Fibroblast of pulmonary artery (primary cell): Measurements from ENCODE around the gene ETFA.

Experiments used
- DNase-seq: peaks from one replicate; pipeline ENCODE4 v3.0.0-alpha.2; 2010; ENCODE audit warnings: low read depth
- H3K4me3 ChIP-seq: replicated peaks from 2 replicates; pipeline ENCODE4 v1.5.1; 2011; ENCODE audit warnings: low read depth, mild to moderate bottlenecking, control low read depth, low read length, moderate library complexity
- TF ChIP-seq, protein P1 (sequence below): IDR thresholded peaks from 2 replicates; pipeline ENCODE4 v1.5.1; 2011; ENCODE audit warnings: mild to moderate bottlenecking, control low read depth, low read length, inconsistent platforms; ENCODE audit errors: missing control alignments

The ETFA gene

DNA sequence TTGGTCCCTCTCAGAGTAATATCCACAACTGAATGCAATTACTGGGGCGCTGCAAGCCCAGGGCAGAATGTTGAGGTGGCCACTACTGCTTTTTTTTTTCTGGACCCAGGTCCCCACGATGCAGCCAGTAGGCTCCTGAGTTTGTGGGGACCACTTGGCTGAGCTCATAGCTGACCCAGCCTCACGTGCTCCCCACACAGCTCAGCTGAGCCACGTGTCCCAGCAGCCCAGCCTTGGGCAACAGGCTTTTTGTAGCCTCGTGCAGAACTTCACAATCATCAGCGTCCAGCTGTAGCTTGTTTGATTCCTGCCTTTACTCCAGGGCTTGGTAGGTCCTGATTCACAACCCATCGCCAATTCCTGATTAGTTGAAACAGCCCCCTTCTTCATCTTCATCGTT is 117.3 kb downstream of the ETFA start:
- no peak overlapping the region for H3K4me3 ChIP-seq
- no peak for DNase-seq
- TF ChIP-seq, protein P1, sequence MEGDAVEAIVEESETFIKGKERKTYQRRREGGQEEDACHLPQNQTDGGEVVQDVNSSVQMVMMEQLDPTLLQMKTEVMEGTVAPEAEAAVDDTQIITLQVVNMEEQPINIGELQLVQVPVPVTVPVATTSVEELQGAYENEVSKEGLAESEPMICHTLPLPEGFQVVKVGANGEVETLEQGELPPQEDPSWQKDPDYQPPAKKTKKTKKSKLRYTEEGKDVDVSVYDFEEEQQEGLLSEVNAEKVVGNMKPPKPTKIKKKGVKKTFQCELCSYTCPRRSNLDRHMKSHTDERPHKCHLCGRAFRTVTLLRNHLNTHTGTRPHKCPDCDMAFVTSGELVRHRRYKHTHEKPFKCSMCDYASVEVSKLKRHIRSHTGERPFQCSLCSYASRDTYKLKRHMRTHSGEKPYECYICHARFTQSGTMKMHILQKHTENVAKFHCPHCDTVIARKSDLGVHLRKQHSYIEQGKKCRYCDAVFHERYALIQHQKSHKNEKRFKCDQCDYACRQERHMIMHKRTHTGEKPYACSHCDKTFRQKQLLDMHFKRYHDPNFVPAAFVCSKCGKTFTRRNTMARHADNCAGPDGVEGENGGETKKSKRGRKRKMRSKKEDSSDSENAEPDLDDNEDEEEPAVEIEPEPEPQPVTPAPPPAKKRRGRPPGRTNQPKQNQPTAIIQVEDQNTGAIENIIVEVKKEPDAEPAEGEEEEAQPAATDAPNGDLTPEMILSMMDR, result no peak

DNA sequence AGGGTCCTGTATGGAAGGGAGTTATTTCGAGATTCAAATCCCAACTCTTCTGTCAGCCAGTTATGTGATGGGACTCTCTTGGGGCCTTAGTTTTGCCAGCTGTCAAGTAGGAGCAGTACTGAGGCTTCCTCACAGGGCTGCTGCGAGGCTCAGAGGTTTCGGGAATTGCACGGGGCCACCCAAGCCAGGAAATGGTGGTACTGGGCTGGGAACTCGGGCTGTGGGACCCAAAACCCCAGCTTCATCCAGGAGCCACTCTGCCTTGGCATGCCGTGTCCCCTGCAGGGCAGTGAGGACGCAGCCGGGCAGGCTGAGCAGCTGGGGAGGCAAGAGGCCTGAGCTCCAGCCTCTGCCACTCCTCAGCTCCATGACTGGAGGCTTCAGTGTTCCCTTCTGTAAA is 118.6 kb downstream of the ETFA start:
- no peak overlapping the region for H3K4me3 ChIP-seq
- TF ChIP-seq, protein P1, result no peak
- no peak for DNase-seq

- no peak for DNase-seq
- no peak overlapping the region for H3K4me3 ChIP-seq
- TF ChIP-seq, protein P1, result no peak
Observed at GRCh38 chr15:76191539-76192244, 119.6 kb downstream of the ETFA start.

GRCh38 chr15:76190751-76191538 is 120.3 kb downstream of the ETFA start:
- peak; percentile 70 for DNase-seq
- H3K4me3 ChIP-seq, result no peak overlapping the region
- TF ChIP-seq, protein P1, result peak; percentile 77

DNA sequence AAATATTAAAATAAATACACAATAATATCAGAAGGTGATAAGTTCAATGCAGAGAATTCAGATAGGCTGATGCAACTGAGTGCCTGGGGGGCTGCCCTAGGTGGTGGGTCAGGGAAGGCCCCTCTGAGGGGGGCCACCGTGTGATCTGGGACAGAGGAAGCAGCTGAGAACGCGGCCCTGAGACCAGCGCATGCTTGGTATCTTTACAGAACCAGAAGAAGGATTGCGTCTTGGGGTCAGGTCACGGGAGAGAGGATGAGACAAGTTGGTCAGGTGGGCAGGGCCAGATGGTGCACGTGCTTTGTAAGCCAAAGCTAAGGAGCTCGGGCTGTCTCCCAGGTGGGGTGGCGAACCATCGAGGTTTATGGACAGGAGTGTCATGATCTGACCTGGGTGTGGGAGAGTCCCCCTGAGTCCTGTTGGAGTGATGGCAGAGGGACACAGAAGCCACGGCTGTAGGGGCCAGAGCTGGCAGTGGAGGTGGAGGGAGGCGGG is 121.2 kb downstream of the ETFA start:
- TF ChIP-seq, protein P1, result no peak
- no peak overlapping the region for H3K4me3 ChIP-seq
- DNase-seq, result no peak

DNA sequence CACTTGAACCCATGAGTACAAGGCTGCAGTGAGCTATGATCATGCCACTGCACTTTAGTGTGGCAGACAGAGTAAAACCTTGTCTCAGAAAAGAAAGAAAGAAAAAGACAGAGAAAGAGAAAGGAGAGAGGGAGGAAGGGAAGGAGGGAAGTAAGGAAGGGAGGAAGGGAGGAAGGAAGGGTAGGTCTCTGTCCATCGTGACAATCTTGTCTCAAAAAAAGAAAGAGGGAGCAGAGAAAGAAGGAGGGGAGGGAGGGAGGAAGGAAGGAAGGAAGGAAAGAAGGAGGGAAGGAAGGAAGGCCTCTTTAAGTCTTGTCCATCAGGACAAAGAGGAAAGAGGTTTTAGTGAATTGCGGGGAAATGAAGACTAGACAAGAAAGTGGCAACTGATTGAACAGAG is 122.2 kb downstream of the ETFA start:
- no peak for DNase-seq
- TF ChIP-seq, protein P1, result no peak

DNA sequence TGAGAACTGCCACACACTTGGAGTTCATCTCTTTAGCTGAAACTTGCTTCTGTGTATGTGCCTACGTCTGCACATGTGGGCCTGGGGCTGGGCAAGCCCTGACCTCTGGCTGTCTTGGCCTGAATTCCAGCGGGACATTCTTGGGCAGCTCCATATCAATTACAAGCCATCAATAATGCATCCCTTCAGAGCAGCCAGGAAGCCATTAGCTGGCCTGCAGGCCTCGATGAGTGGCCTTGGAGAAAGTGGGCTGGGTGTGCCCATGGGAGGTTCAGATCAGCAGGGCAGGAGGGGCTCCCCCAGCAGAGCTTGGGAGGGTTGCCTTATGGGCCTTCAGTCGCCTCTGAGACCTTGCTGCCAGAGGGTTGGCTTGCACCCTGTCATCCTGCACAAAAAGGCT is 124.1 kb downstream of the ETFA start:
- DNase-seq, result no peak
- TF ChIP-seq, protein P1, result no peak

More for the DNA sequence above, 122.2 kb downstream of the ETFA start:
- H3K4me3 ChIP-seq, result no peak overlapping the region

More for the DNA sequence above, 124.1 kb downstream of the ETFA start:
- H3K4me3 ChIP-seq, result no peak overlapping the region
